A549 (cell line): Measurements from ENCODE around the gene PCDH9. TPM values are rescaled to one million over a fixed set of nuclear protein-coding genes. Genes with fewer than 3 reads are reported as not detected.

Experiments used
- ATAC-seq, 2 experiments: fragments of 200-7000 bp in 1 of 2; fragments of >200 bp in 1 of 2; cut with Nextera tagmentation in 1 of 2; cut with Tn5 transposase in 1 of 2; 3 replicates each; pipeline versions ENCODE4 v1.8.0 to v1.9.1; 2018 to 2020; ENCODE audit warnings: mild to moderate bottlenecking in 1 of 2, moderate library complexity in 1 of 2
- CTCF ChIA-PET: fragments of 300-600 bp; sonication (Branson Sonifier 250); formaldehyde crosslinking; extraction: SDS; loops from one replicate; lab custom pipeline; 2021; ENCODE audit warnings: antibody characterized with exemption, inconsistent platforms; lab: Yijun Ruan, JAX
- POLR2A ChIA-PET: fragments of 350-600 bp; formaldehyde crosslinking; extraction: SDS; loops from one replicate; lab custom pipeline; 2021; ENCODE audit warnings: antibody characterized with exemption, inconsistent platforms; lab: Yijun Ruan, JAX
- DNase-seq, 2 experiments: peaks; one replicate each; pipeline versions ENCODE4 v3.0.0 to v3.0.0-alpha.2; 2011 to 2016; ENCODE audit warnings: low read depth in 1 of 2, low spot score in 1 of 2
- FAIRE-seq: peaks from 2 replicates; lab custom pipeline; 2011; peaks lifted over from hg19 to GRCh38; lab: Jason Lieb, UNC
- H3K27ac ChIP-seq, 2 experiments: fragments of >200 bp; sonication (Bioruptor Twin); formaldehyde crosslinking; 3 replicates each; pipeline ENCODE4 v1.5.1; 2016 to 2017
- H3K4me1 ChIP-seq: fragments of >200 bp; sonication (Bioruptor Twin); formaldehyde crosslinking; 3 replicates; pipeline ENCODE4 v1.6.1; 2016
- H3K4me2 ChIP-seq: fragments of >200 bp; sonication (Bioruptor Twin); formaldehyde crosslinking; 3 replicates; pipeline ENCODE4 v1.6.1; 2016
- H3K4me3 ChIP-seq: fragments of >200 bp; sonication (Bioruptor Twin); formaldehyde crosslinking; 3 replicates; pipeline ENCODE4 v1.5.1; 2016
- H3K9me3 ChIP-seq: fragments of >200 bp; sonication (Bioruptor Twin); formaldehyde crosslinking; 3 replicates; pipeline ENCODE4 v1.6.1; 2016
- ATOH8 ChIP-seq: fragments of 250-450 bp; sonication (Bioruptor Pico); IDR thresholded peaks from 2 replicates; pipeline ENCODE4 v1.5.0; 2020; ENCODE audit warnings: low read depth, mild to moderate bottlenecking, moderate library complexity
- BHLHE40 ChIP-seq: IDR thresholded peaks from 2 replicates; pipeline ENCODE4 v1.6.1; 2012; ENCODE audit warnings: low read depth, low read length, inconsistent platforms
- CBX2 ChIP-seq: fragments of 200-600 bp; sonication (generic); IDR thresholded peaks from 2 replicates; pipeline ENCODE4 v1.6.1; 2016; ENCODE audit warnings: low read depth, mild to moderate bottlenecking, borderline replicate concordance
- CHD4 ChIP-seq: fragments of 200-600 bp; sonication (generic); IDR thresholded peaks from 2 replicates; pipeline ENCODE4 v1.6.1; 2016; ENCODE audit warnings: antibody characterized with exemption, mild to moderate bottlenecking, borderline replicate concordance
- FOSB ChIP-seq: fragments of 250-450 bp; sonication (Bioruptor Pico); IDR thresholded peaks from 2 replicates; pipeline ENCODE4 v1.5.0; 2020; ENCODE audit warnings: mild to moderate bottlenecking, moderate library complexity
- FOSL2 ChIP-seq, 2 experiments: fragments of 450-650 bp in 1 of 2; fragments of >200 bp in 1 of 2; sonication (Bioruptor Twin) in 1 of 2; formaldehyde crosslinking; IDR thresholded peaks; 2 replicates each; pipeline versions ENCODE4 v1.5.0 to v1.6.1; 2016 to 2020; ENCODE audit warnings: mild to moderate bottlenecking in 1 of 2, moderate library complexity in 1 of 2
- FOXS1 ChIP-seq: fragments of 250-450 bp; sonication (Bioruptor Pico); IDR thresholded peaks from 2 replicates; pipeline ENCODE4 v1.5.0; 2020; ENCODE audit warnings: mild to moderate bottlenecking, moderate library complexity
- MAFK ChIP-seq: fragments of 450-650 bp; IDR thresholded peaks from 2 replicates; pipeline ENCODE4 v1.6.1; 2014; ENCODE audit not compliant: partially characterized antibody
- MAX ChIP-seq: IDR thresholded peaks from 2 replicates; pipeline ENCODE4 v1.6.1; 2012
- MAZ ChIP-seq: fragments of 150-350 bp; IDR thresholded peaks from 2 replicates; pipeline ENCODE4 v1.6.1; 2014; ENCODE audit warnings: antibody characterized with exemption, low read depth, low read length, borderline replicate concordance
- NFE2L2 ChIP-seq: fragments of 150-350 bp; conservative IDR thresholded peaks from 2 replicates; pipeline ENCODE4 v1.6.1; 2014; ENCODE audit warnings: low read length
- NR3C1 ChIP-seq: fragments of >200 bp; sonication (Bioruptor Twin); formaldehyde crosslinking; IDR thresholded peaks from 3 replicates; pipeline ENCODE4 v1.6.1; 2017
- POLR2A ChIP-seq: IDR thresholded peaks from 2 replicates; pipeline ENCODE4 v1.6.1; 2012; ENCODE audit warnings: mild to moderate bottlenecking, low read length
- RCOR1 ChIP-seq: fragments of 150-350 bp; IDR thresholded peaks from 2 replicates; pipeline ENCODE4 v1.6.1; 2014; ENCODE audit warnings: antibody characterized with exemption, low read length, low read depth
- RNF2 ChIP-seq: fragments of 200-600 bp; sonication (generic); IDR thresholded peaks from 2 replicates; pipeline ENCODE4 v1.6.1; 2016; ENCODE audit warnings: low read depth, mild to moderate bottlenecking, antibody characterized with exemption, moderate library complexity, borderline replicate concordance
- SMC3 ChIP-seq: fragments of >200 bp; sonication (Bioruptor Twin); formaldehyde crosslinking; IDR thresholded peaks from 3 replicates; pipeline ENCODE4 v1.6.1; 2018; ENCODE audit warnings: inconsistent platforms
- TFCP2L1 ChIP-seq: fragments of 250-450 bp; sonication (Bioruptor Pico); IDR thresholded peaks from 2 replicates; pipeline ENCODE4 v1.5.0; 2021; ENCODE audit warnings: mild to moderate bottlenecking
- TP53 ChIP-seq: fragments of 250-450 bp; sonication (Bioruptor Pico); IDR thresholded peaks from 2 replicates; pipeline ENCODE4 v1.5.0; 2021; ENCODE audit warnings: mild to moderate bottlenecking, moderate library complexity
- USF2 ChIP-seq: fragments of 450-650 bp; IDR thresholded peaks from 2 replicates; pipeline ENCODE4 v1.6.1; 2014; ENCODE audit warnings: antibody characterized with exemption
- ZFP36 ChIP-seq: fragments of 450-650 bp; IDR thresholded peaks from 2 replicates; pipeline ENCODE4 v1.6.1; 2014; ENCODE audit warnings: borderline replicate concordance; ENCODE audit not compliant: partially characterized antibody
- ZSCAN20 ChIP-seq: fragments of 250-450 bp; sonication (Bioruptor Pico); IDR thresholded peaks from 2 replicates; pipeline ENCODE4 v1.8.0; 2022; ENCODE audit warnings: mild to moderate bottlenecking, moderate library complexity
- WGBS: methylation state at CpG from one replicate; pipeline ENCODE4 v1.1.6; 2017; ENCODE audit errors: missing lambda C conversion rate; 5-methylcytosine and 5-hydroxymethylcytosine counted together
- polyA plus RNA-seq, 4 experiments: library from polyadenylated mRNA; depleted of rRNA in 3 of 4; stranded (reverse); fragments of >200 nt; fragmentation: RNase III in 1 of 4; extraction: RNeasy Plus Mini Kit Qiagen cat#74134 plus additional on column Dnase treatment in 1 of 4; gene quantifications; 2 replicates in 3 of 4; 3 replicates in 1 of 4; pipeline ENCODE4 v1.2.3, GENCODE V29; 2011 to 2017
- TF ChIP-seq, protein P1 (sequence below): fragments of 200-600 bp; sonication (generic); IDR thresholded peaks from 2 replicates; pipeline ENCODE4 v1.6.1; 2016; ENCODE audit warnings: antibody characterized with exemption, mild to moderate bottlenecking, moderate library complexity
- TF ChIP-seq, protein P2 (sequence below): fragments of >200 bp; sonication (Bioruptor Twin); formaldehyde crosslinking; IDR thresholded peaks from 3 replicates; pipeline ENCODE4 v1.5.1; 2016

The PCDH9 gene
- polyA plus RNA-seq, 2 of the 4 experiments (the other 2 are of a cell fraction), result 16.0 to 29.5 TPM

GRCh38 chr13:67150608-67151007 lies 79.5 kb downstream of the PCDH9 start (continued):
- no peak for TF ChIP-seq MAX
- TF ChIP-seq MAZ, result no peak
- TF ChIP-seq SMC3, result no peak
- TF ChIP-seq FOSB (CRISPR knock-in tag), result no peak
- TF ChIP-seq NFE2L2, result no peak
- no peak for TF ChIP-seq RCOR1

- no peak for FAIRE-seq
- ChIA-PET POLR2A (no interaction called here), CTCF (no interaction called here)
- peak overlapping the region; percentile 65 to 66; a peak in 4 of 6 replicates for H3K27ac ChIP-seq
- H3K4me3 ChIP-seq, result no peak overlapping the region
- ATAC-seq, result peak in 1 of 2 experiments; percentile 31; a peak in 1 of 6 replicates
- H3K4me1 ChIP-seq, result peaks cover 54% of the 10 kb centered on the region
- H3K4me2 ChIP-seq, result peak overlapping the region; percentile 73
- no peaks in the 10 kb centered on the region for H3K9me3 ChIP-seq
- TF ChIP-seq FOSL2 (IDR thresholded peaks at IDR 0.05) (no peak), FOSL2 (CRISPR knock-in tag; IDR thresholded peaks at IDR 0.05) (0 out of 2 replicates have a peak, but pooled peaks have one; percentile 17), MAX (no peak)
- TF ChIP-seq, all 56 proteins: peak for 1
- DNase-seq, result no peak
- WGBS, result 45% methylated on average over 2 of the region's 2 CpGs
These were observed 82.0 kb downstream of the PCDH9 start for GRCh38 chr13:67148161-67148571.

- WGBS, result 36% methylated on average over 6 of the region's 6 CpGs
These were observed 82.6 kb downstream of the PCDH9 start for GRCh38 chr13:67147342-67148133.

GRCh38 chr13:67146523-67147130 lies 83.5 kb downstream of the PCDH9 start:
- Histone ChIP-seq H3K27ac (peak overlapping the region; percentile 65 to 66), H3K4me1 (peaks cover 55% of the 10 kb centered on the region), H3K9me3 (no peaks in the 10 kb centered on the region), H3K4me2 (peak overlapping the region; percentile 73), H3K4me3 (no peak overlapping the region)
- whole genome bisulfite sequencing, result 25% methylated on average over 4 of the region's 4 CpGs
- FAIRE-seq, result no peak
- CTCF ChIA-PET, result no interaction called here
- ATAC-seq, result no peak
- no peak for DNase-seq
- TF ChIP-seq ATOH8 (CRISPR knock-in tag) (no peak), USF2 (no peak), ZFP36 (no peak), CBX2 (no peak), NR3C1 (no peak), BHLHE40 (no peak), RNF2 (no peak), POLR2A (no peak), ZSCAN20 (CRISPR knock-in tag) (no peak), FOXS1 (CRISPR knock-in tag) (no peak), TFCP2L1 (CRISPR knock-in tag) (no peak), TP53 (CRISPR knock-in tag) (no peak)
- TF ChIP-seq, protein P1, sequence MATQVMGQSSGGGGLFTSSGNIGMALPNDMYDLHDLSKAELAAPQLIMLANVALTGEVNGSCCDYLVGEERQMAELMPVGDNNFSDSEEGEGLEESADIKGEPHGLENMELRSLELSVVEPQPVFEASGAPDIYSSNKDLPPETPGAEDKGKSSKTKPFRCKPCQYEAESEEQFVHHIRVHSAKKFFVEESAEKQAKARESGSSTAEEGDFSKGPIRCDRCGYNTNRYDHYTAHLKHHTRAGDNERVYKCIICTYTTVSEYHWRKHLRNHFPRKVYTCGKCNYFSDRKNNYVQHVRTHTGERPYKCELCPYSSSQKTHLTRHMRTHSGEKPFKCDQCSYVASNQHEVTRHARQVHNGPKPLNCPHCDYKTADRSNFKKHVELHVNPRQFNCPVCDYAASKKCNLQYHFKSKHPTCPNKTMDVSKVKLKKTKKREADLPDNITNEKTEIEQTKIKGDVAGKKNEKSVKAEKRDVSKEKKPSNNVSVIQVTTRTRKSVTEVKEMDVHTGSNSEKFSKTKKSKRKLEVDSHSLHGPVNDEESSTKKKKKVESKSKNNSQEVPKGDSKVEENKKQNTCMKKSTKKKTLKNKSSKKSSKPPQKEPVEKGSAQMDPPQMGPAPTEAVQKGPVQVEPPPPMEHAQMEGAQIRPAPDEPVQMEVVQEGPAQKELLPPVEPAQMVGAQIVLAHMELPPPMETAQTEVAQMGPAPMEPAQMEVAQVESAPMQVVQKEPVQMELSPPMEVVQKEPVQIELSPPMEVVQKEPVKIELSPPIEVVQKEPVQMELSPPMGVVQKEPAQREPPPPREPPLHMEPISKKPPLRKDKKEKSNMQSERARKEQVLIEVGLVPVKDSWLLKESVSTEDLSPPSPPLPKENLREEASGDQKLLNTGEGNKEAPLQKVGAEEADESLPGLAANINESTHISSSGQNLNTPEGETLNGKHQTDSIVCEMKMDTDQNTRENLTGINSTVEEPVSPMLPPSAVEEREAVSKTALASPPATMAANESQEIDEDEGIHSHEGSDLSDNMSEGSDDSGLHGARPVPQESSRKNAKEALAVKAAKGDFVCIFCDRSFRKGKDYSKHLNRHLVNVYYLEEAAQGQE, result no peak
- TF ChIP-seq, protein P2, sequence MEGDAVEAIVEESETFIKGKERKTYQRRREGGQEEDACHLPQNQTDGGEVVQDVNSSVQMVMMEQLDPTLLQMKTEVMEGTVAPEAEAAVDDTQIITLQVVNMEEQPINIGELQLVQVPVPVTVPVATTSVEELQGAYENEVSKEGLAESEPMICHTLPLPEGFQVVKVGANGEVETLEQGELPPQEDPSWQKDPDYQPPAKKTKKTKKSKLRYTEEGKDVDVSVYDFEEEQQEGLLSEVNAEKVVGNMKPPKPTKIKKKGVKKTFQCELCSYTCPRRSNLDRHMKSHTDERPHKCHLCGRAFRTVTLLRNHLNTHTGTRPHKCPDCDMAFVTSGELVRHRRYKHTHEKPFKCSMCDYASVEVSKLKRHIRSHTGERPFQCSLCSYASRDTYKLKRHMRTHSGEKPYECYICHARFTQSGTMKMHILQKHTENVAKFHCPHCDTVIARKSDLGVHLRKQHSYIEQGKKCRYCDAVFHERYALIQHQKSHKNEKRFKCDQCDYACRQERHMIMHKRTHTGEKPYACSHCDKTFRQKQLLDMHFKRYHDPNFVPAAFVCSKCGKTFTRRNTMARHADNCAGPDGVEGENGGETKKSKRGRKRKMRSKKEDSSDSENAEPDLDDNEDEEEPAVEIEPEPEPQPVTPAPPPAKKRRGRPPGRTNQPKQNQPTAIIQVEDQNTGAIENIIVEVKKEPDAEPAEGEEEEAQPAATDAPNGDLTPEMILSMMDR, result no peak
- POLR2A ChIA-PET, result no interaction called here

More at GRCh38 chr13:67147342-67148133, 82.6 kb downstream of the PCDH9 start:
- ChIA-PET CTCF (no interaction called here), POLR2A (no interaction called here)
- Histone ChIP-seq H3K27ac (peak overlapping the region; percentile 65 to 66), H3K4me3 (no peak overlapping the region), H3K9me3 (no peaks in the 10 kb centered on the region), H3K4me1 (peaks cover 55% of the 10 kb centered on the region), H3K4me2 (peak overlapping the region; percentile 73)
- FAIRE-seq (no peak), DNase-seq (peak in 1 of 2 experiments; percentile 24), ATAC-seq (peak; percentile 66 to 82)
- no peak for TF ChIP-seq FOXS1 (CRISPR knock-in tag)
- TF ChIP-seq MAFK, result peak; percentile 52
- TF ChIP-seq CHD4, result no peak
